Tibial artery (tissue), 4 donors: Measurements from ENCODE around the gene RIMBP2.
"Not testable (repeated sequence)": the region's sequence is repeated elsewhere in the genome, so short reads cannot be mapped to it uniquely, and the experiment has no call there.

Source experiments
- DNase-seq, 2 donors: peaks; one replicate each; pipeline ENCODE4 v3.0.0-alpha.2; 2019
- H3K27ac ChIP-seq, 2 donors: fragments of 200-600 bp; sonication (generic) in 1 of 2; 1 replicate in 1 of 2; 2 replicates in 1 of 2; pipeline ENCODE4 v1.5.1; 2018 to 2019; ENCODE audit warnings: mild to moderate bottlenecking in 1 of 2
- H3K27me3 ChIP-seq, 2 donors: fragments of 200-600 bp; sonication (generic) in 1 of 2; one replicate each; pipeline versions ENCODE4 v1.5.1 to v1.6.0; 2016 to 2019
- H3K36me3 ChIP-seq, 3 donors: fragments of 200-600 bp; sonication (generic) in 2 of 3; one replicate each; pipeline ENCODE4 v1.5.1; 2016 to 2019; ENCODE audit warnings: mild to moderate bottlenecking in 2 of 3
- H3K4me1 ChIP-seq, 4 donors: fragments of 200-600 bp; sonication (generic) in 2 of 4; 1 replicate in 3 of 4; 2 replicates in 1 of 4; pipeline ENCODE4 v1.5.1; 2016 to 2019
- H3K4me3 ChIP-seq, 2 donors: fragments of 200-600 bp; sonication (generic) in 1 of 2; 1 replicate in 1 of 2; 2 replicates in 1 of 2; pipeline ENCODE4 v1.5.1; 2018 to 2019; ENCODE audit warnings: mild to moderate bottlenecking in 2 of 2
- H3K9me3 ChIP-seq, 3 donors: fragments of 200-600 bp; sonication (generic) in 1 of 3; one replicate each; pipeline ENCODE4 v1.5.1; 2016 to 2019
- CTCF ChIP-seq, 2 experiments: fragments of 200-600 bp in 1 of 2; fragments of 450-650 bp in 1 of 2; IDR thresholded peaks; one replicate each; pipeline ENCODE4 v1.5.1; 2017 to 2019; ENCODE audit warnings: antibody characterized with exemption in 2 of 2, mild to moderate bottlenecking in 1 of 2, moderate library complexity in 1 of 2
- intact Hi-C: fragments of 100-400 bp; cut with DNase I; formaldehyde crosslinking; loops from one replicate; pipeline ENCODE4 v1.15.0; 2023; ENCODE audit warnings: low total_unique reads

The RIMBP2 gene

GRCh38 chr12:130761537-130762318 is 45.6 kb upstream of the RIMBP2 start:
- no peak overlapping the region for H3K27ac ChIP-seq
- DNase-seq: no peak
- no peaks in the 10 kb centered on the region for H3K4me1 ChIP-seq
- no peaks in the 10 kb centered on the region for H3K9me3 ChIP-seq
- no peak overlapping the region for H3K4me3 ChIP-seq
- intact Hi-C loops: no loop called here
- H3K36me3 ChIP-seq: no peaks in the 10 kb centered on the region
- H3K27me3 ChIP-seq: peaks cover 0 to 28% of the 10 kb centered on the region in 2 donors
- TF ChIP-seq CTCF (IDR thresholded peaks at IDR 0.05): no peak

- no peaks in the 10 kb centered on the region for H3K9me3 ChIP-seq
- DNase-seq: no peak
- no peak for TF ChIP-seq CTCF (IDR thresholded peaks at IDR 0.05)
- H3K27me3 ChIP-seq: peaks cover 0 to 22% of the 10 kb centered on the region in 2 donors
- H3K36me3 ChIP-seq: no peaks in the 10 kb centered on the region
- H3K27ac ChIP-seq: no peak overlapping the region
- no peaks in the 10 kb centered on the region for H3K4me1 ChIP-seq
- H3K4me3 ChIP-seq: no peak overlapping the region
- intact Hi-C loops: no loop called here
Observed at GRCh38 chr12:130754234-130754901, 38.3 kb upstream of the RIMBP2 start.

- TF ChIP-seq CTCF (IDR thresholded peaks at IDR 0.05): no peak
Observed at GRCh38 chr12:130752692-130753230, 36.7 kb upstream of the RIMBP2 start.

GRCh38 chr12:130752037-130752436 is 35.9 kb upstream of the RIMBP2 start:
- DNase-seq, H3K4me1 ChIP-seq, intact Hi-C loops, H3K9me3 ChIP-seq, H3K4me3 ChIP-seq, H3K27ac ChIP-seq, H3K36me3 ChIP-seq: not testable (repeated sequence)
- H3K27me3 ChIP-seq: peaks cover 0 to 29% of the 10 kb centered on the region in 2 donors

More at GRCh38 chr12:130752692-130753230, 36.7 kb upstream of the RIMBP2 start:
- Histone ChIP-seq H3K27ac (no peak overlapping the region), H3K4me1 (peaks cover 0 to 6% (median 0%) of the 10 kb centered on the region in 4 donors), H3K9me3 (no peaks in the 10 kb centered on the region), H3K4me3 (no peak overlapping the region), H3K27me3 (peaks cover 0 to 29% of the 10 kb centered on the region in 2 donors), H3K36me3 (no peaks in the 10 kb centered on the region)
- DNase-seq: no peak
- intact Hi-C loops: no loop called here

- Histone ChIP-seq H3K27me3 (peaks cover 0 to 31% of the 10 kb centered on the region in 2 donors), H3K36me3 (no peaks in the 10 kb centered on the region), H3K9me3 (peaks cover 0 to under 1% (median 0%) of the 10 kb centered on the region in 3 donors), H3K4me3 (no peak overlapping the region), H3K27ac (no peak overlapping the region), H3K4me1 (peaks cover 0 to 7% (median 0%) of the 10 kb centered on the region in 4 donors)
- no peak for TF ChIP-seq CTCF (IDR thresholded peaks at IDR 0.05)
- intact Hi-C loops: no loop called here
- DNase-seq: no peak
Observed at GRCh38 chr12:130748786-130749185, 32.7 kb upstream of the RIMBP2 start.
